ENCODE results near the gene RDH5. TPM values are rescaled to one million over a fixed set of nuclear protein-coding genes. Genes with fewer than 3 reads are reported as not detected.

The RDH5 gene
- total RNA-seq, 2 experiments from 2014 or later: 9.5 to 10.5 TPM

DNA sequence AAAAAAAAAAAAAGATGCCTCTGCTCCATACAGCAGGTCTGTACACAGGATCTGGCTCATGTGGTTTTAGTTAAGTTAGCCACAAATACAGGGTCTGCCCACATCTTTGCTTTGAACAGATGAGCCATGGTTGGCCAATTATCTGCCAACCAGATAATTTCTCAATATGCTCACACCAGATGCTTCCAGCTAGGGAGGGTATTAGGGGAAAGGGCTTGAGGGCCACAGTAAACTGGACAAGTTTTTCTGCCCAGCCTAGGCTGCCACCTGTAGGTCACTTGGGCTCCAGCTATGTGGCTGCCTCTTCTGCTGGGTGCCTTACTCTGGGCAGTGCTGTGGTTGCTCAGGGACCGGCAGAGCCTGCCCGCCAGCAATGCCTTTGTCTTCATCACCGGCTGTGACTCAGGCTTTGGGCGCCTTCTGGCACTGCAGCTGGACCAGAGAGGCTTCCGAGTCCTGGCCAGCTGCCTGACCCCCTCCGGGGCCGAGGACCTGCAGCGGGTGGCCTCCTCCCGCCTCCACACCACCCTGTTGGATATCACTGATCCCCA, 776 bp downstream of the RDH5 start:
- Mint-ChIP-seq H3K27ac (peak overlapping the region; percentile 24), H3K9me3 (no peaks in the 10 kb centered on the region), H3K4me1 (peaks cover 58% of the 10 kb centered on the region), H3K4me3 (no peak overlapping the region), H3K27me3 (no peaks in the 10 kb centered on the region), H3K36me3 (ENCODE audit: low read depth) (peaks cover 35% of the 10 kb centered on the region)
- ChIA-PET POLR2A (interaction anchor here (1.2 to 9.2 kb wide), 3 partner anchors 9 to 17 kb away, joined by 3 to 84 read pairs (median 6); partner anchors contain the start of gene CD63), CTCF (interaction anchor here (0.7 to 3.7 kb wide), 5 partner anchors 8 to 124 kb away, joined by 3 to 17 read pairs (median 7); partner anchors contain the start of genes CD63, ORMDL2 and SARNP)
- peak; percentile 42 for DNase-seq

GRCh38 chr12:55721601-55722213, 1.5 kb downstream of the RDH5 start:
- no peak overlapping the region for H3K4me3 Mint-ChIP-seq
- no peaks in the 10 kb centered on the region for H3K27me3 Mint-ChIP-seq
- H3K27ac Mint-ChIP-seq: no peak overlapping the region
- ChIA-PET POLR2A (interaction anchor here (1.2 to 9.2 kb wide), 3 partner anchors 8 to 17 kb away, joined by 3 to 84 read pairs (median 5); partner anchors contain the start of gene CD63), CTCF (interaction anchor here (1.4 to 3.7 kb wide), 3 partner anchors 8 to 16 kb away, joined by 3 to 17 read pairs (median 16); partner anchors contain the start of gene CD63)
- peaks cover 60% of the 10 kb centered on the region for H3K4me1 Mint-ChIP-seq
- no peak for DNase-seq
- H3K9me3 Mint-ChIP-seq: no peaks in the 10 kb centered on the region
- H3K36me3 Mint-ChIP-seq (ENCODE audit: low read depth): peaks cover 35% of the 10 kb centered on the region

- H3K9me3 Mint-ChIP-seq: no peaks in the 10 kb centered on the region
- CTCF ChIA-PET: interaction anchor here (1.4 to 3.7 kb wide), 3 partner anchors 14 to 17 kb away, joined by 3 to 50 read pairs (median 17); no protein-coding TSS in a partner anchor
- no peak for DNase-seq
- H3K27me3 Mint-ChIP-seq: no peaks in the 10 kb centered on the region
- peaks cover 32% of the 10 kb centered on the region for H3K36me3 Mint-ChIP-seq (ENCODE audit: low read depth)
- H3K27ac Mint-ChIP-seq: no peak overlapping the region
- peaks cover 60% of the 10 kb centered on the region for H3K4me1 Mint-ChIP-seq
- H3K4me3 Mint-ChIP-seq: no peak overlapping the region
- POLR2A ChIA-PET: interaction anchor here (1.5 kb wide), 1 partner anchor 16 kb away, joined by 5 read pairs; no protein-coding TSS in a partner anchor
Observed at GRCh38 chr12:55722948-55723347, 2.8 kb downstream of the RDH5 start.

GRCh38 chr12:55723516-55724225, 3.5 kb downstream of the RDH5 start:
- POLR2A ChIA-PET: interaction anchor here (1.5 to 2.3 kb wide), 2 partner anchors 7 to 15 kb away, joined by 5 to 14 read pairs; partner anchors contain the start of gene BLOC1S1
- H3K27ac Mint-ChIP-seq: no peak overlapping the region
- DNase-seq: no peak

DNA sequence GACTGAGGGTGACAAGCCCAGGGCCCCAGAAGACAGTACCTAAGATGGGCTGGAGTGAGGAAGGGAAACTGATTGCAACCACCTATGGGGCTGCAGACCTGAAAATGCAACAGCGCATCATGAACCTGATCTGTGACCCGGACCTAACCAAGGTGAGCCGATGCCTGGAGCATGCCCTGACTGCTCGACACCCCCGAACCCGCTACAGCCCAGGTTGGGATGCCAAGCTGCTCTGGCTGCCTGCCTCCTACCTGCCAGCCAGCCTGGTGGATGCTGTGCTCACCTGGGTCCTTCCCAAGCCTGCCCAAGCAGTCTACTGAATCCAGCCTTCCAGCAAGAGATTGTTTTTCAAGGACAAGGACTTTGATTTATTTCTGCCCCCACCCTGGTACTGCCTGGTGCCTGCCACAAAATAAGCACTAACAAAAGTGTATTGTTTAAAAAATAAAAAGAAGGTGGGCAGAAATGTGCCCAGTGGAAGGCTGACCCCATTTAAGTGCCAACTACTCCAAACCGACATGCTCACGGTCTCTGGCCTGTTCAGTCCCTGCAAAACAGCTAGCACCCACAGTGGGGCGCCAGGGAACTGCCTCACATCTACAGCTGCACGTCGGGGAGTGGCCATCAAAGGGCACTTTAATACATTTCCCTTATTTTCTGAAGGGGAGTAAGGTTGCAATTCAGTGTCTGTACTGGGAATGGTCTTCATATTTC, 4.2 kb downstream of the RDH5 start:
- peaks cover 22% of the 10 kb centered on the region for H3K36me3 Mint-ChIP-seq (ENCODE audit: low read depth)
- H3K27me3 Mint-ChIP-seq: no peaks in the 10 kb centered on the region
- no peaks in the 10 kb centered on the region for H3K9me3 Mint-ChIP-seq
- peak overlapping the region; percentile 21 for H3K27ac Mint-ChIP-seq
- peak; percentile 77 for DNase-seq
- H3K4me1 Mint-ChIP-seq: peaks cover 48% of the 10 kb centered on the region
- H3K4me3 Mint-ChIP-seq: no peak overlapping the region
- ChIA-PET CTCF (interaction anchor here (0.7 to 3.1 kb wide), 9 partner anchors 8 to 93 kb away, joined by 3 to 50 read pairs (median 4); partner anchors contain the start of genes BLOC1S1, ORMDL2 and SARNP), POLR2A (interaction anchor here (1.3 to 2.3 kb wide), 3 partner anchors 8 to 14 kb away, joined by 5 to 14 read pairs (median 8); partner anchors contain the start of gene BLOC1S1)

More at GRCh38 chr12:55723516-55724225, 3.5 kb downstream of the RDH5 start:
- CTCF ChIA-PET: interaction anchor here (1.4 to 3.1 kb wide), 3 partner anchors 14 to 70 kb away, joined by 3 to 50 read pairs (median 3); no protein-coding TSS in a partner anchor
- peaks cover 55% of the 10 kb centered on the region for H3K4me1 Mint-ChIP-seq
- no peaks in the 10 kb centered on the region for H3K9me3 Mint-ChIP-seq
- peaks cover 25% of the 10 kb centered on the region for H3K36me3 Mint-ChIP-seq (ENCODE audit: low read depth)
- H3K4me3 Mint-ChIP-seq: no peak overlapping the region
- no peaks in the 10 kb centered on the region for H3K27me3 Mint-ChIP-seq

DNA sequence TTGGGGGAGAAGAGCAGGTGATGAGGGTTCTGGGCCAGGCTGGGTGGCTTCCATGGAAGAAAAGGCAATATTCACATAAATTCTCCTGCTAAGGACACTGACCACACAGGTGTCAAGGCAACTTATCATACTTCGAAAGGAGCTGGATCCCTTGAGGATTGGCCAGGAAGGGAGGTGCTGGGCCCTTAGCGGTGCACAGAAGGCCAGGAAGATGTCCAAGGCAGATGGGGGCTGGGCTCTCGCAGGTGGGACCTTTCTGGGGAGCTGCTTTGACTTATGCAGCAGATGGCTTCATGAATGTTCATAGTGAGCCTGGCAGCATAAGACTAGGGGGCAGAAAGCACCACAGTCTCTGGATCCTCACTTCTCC, 4.7 kb downstream of the RDH5 start:
- Mint-ChIP-seq H3K27ac (peak overlapping the region; percentile 21), H3K4me3 (no peak overlapping the region), H3K4me1 (peaks cover 48% of the 10 kb centered on the region), H3K27me3 (no peaks in the 10 kb centered on the region), H3K36me3 (ENCODE audit: low read depth) (peaks cover 17% of the 10 kb centered on the region), H3K9me3 (no peaks in the 10 kb centered on the region)
- POLR2A ChIA-PET: interaction anchor here (0.8 to 2.3 kb wide), 4 partner anchors 9 to 203 kb away, joined by 3 to 14 read pairs (median 6); partner anchors contain the start of genes BLOC1S1 and PYM1
- DNase-seq: no peak
- CTCF ChIA-PET: interaction anchor here (0.7 to 3.1 kb wide), 8 partner anchors 9 to 93 kb away, joined by 3 to 50 read pairs (median 4); partner anchors contain the start of genes BLOC1S1, ORMDL2 and SARNP

- H3K27ac Mint-ChIP-seq: no peak overlapping the region
- H3K9me3 Mint-ChIP-seq: no peaks in the 10 kb centered on the region
- CTCF ChIA-PET: interaction anchor here (0.9 to 3.1 kb wide), 6 partner anchors 9 to 92 kb away, joined by 3 to 50 read pairs (median 6); partner anchors contain the start of genes BLOC1S1, ORMDL2 and SARNP
- no peak overlapping the region for H3K4me3 Mint-ChIP-seq
- DNase-seq: no peak
- peaks cover 17% of the 10 kb centered on the region for H3K36me3 Mint-ChIP-seq (ENCODE audit: low read depth)
- POLR2A ChIA-PET: interaction anchor here (0.8 to 2.3 kb wide), 4 partner anchors 9 to 202 kb away, joined by 3 to 14 read pairs (median 6); partner anchors contain the start of genes BLOC1S1 and PYM1
- peaks cover 49% of the 10 kb centered on the region for H3K4me1 Mint-ChIP-seq
- H3K27me3 Mint-ChIP-seq: no peaks in the 10 kb centered on the region
Observed at GRCh38 chr12:55725556-55725955, 5.4 kb downstream of the RDH5 start.

- POLR2A ChIA-PET: interaction anchor here (0.7 to 1.0 kb wide), 3 partner anchors 9 to 11 kb away, joined by 3 read pairs; no protein-coding TSS in a partner anchor
- H3K4me3 Mint-ChIP-seq: peak overlapping the region; percentile 87
- peak overlapping the region; percentile 73 for H3K27ac Mint-ChIP-seq
- CTCF ChIA-PET: interaction anchor here (0.8 to 1.1 kb wide), 2 partner anchors 10 to 12 kb away, joined by 3 read pairs; no protein-coding TSS in a partner anchor
- peaks cover 44% of the 10 kb centered on the region for H3K4me1 Mint-ChIP-seq
- no peaks in the 10 kb centered on the region for H3K27me3 Mint-ChIP-seq
- H3K9me3 Mint-ChIP-seq: no peaks in the 10 kb centered on the region
- H3K36me3 Mint-ChIP-seq (ENCODE audit: low read depth): peaks cover 17% of the 10 kb centered on the region
- DNase-seq: no peak
Observed at GRCh38 chr12:55726971-55727370, 6.8 kb downstream of the RDH5 start.

DNA sequence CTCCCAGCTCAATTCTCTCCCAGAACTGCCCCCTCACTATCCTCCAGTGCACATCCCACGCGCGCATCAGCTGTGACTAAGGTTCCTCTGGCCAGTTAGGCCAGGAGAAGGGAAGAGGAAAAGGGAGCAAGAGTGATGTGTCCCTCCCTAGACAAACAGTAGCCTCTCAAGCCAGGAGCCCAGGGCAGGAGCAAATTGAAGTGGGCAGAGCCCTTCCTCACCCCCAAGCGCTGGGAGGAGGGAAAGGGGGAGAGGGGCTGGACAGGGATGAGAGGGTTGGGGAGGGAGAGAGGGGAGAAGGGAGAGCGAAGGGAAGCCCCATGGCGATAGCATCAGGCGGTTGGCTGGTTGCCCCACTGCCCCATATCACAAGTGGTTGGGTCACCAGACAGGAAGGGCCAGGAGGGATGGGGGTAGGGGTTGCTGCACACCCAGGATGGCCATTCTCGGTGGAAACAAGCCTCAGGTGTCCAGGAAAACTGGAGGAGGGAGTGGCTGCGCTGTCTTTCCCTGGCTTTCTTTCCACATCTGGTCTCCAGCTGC, 7.5 kb downstream of the RDH5 start:
- ChIA-PET CTCF (interaction anchor here (1.1 kb wide), 1 partner anchor 11 kb away, joined by 3 read pairs; no protein-coding TSS in a partner anchor), POLR2A (interaction anchor here (0.7 to 1.0 kb wide), 3 partner anchors 10 to 11 kb away, joined by 3 read pairs; no protein-coding TSS in a partner anchor)
- H3K27ac Mint-ChIP-seq: peak overlapping the region; percentile 73
- no peaks in the 10 kb centered on the region for H3K27me3 Mint-ChIP-seq
- peak overlapping the region; percentile 87 for H3K4me3 Mint-ChIP-seq
- peaks cover 44% of the 10 kb centered on the region for H3K4me1 Mint-ChIP-seq
- H3K36me3 Mint-ChIP-seq (ENCODE audit: low read depth): peaks cover 17% of the 10 kb centered on the region
- DNase-seq: no peak
- H3K9me3 Mint-ChIP-seq: no peaks in the 10 kb centered on the region

- ChIA-PET POLR2A (interaction anchor here (1.0 to 3.0 kb wide), 9 partner anchors 10 to 375 kb away, joined by 3 to 84 read pairs (median 10); partner anchors contain the start of genes BLOC1S1, ORMDL2, PA2G4 and PYM1), CTCF (interaction anchor here (1.1 to 3.0 kb wide), 3 partner anchors 8 to 10 kb away, joined by 3 to 54 read pairs (median 16); partner anchors contain the start of gene RDH5)
- Mint-ChIP-seq H3K27ac (peak overlapping the region; percentile 57), H3K9me3 (no peaks in the 10 kb centered on the region), H3K4me3 (peak overlapping the region; percentile 87), H3K27me3 (no peaks in the 10 kb centered on the region), H3K36me3 (ENCODE audit: low read depth) (peaks cover 17% of the 10 kb centered on the region), H3K4me1 (peaks cover 44% of the 10 kb centered on the region)
- peak; percentile 37 for DNase-seq
Observed at GRCh38 chr12:55728186-55728938, 8.2 kb downstream of the RDH5 start.
